RWPE2 (cell line): ENCODE results near the gene MACO1.

Source experiments
- ATAC-seq: fragments of 200-7000 bp; cut with Tn5 transposase; 3 replicates; pipeline ENCODE4 v1.9.1; 2021; ENCODE audit warnings: low read depth
- DNase-seq: peaks from one replicate; pipeline ENCODE4 v3.0.0-alpha.2; 2020; ENCODE audit warnings: low spot score
- H3K27ac ChIP-seq: fragments of 450-650 bp; 2 replicates; pipeline ENCODE4 v1.5.1; 2017; ENCODE audit warnings: mild to moderate bottlenecking; ENCODE audit not compliant: poor library complexity, severe bottlenecking
- H3K27me3 ChIP-seq: fragments of 250-450 bp; sonication (Bioruptor Pico); 2 replicates; pipeline ENCODE4 v1.5.1; 2021; ENCODE audit warnings: mild to moderate bottlenecking, moderate library complexity; ENCODE audit not compliant: insufficient read depth, poor library complexity, severe bottlenecking
- H3K36me3 ChIP-seq: fragments of 250-450 bp; sonication (Bioruptor Pico); 2 replicates; pipeline ENCODE4 v1.5.1; 2020; ENCODE audit warnings: low read depth, mild to moderate bottlenecking, moderate library complexity
- H3K4me1 ChIP-seq: fragments of 250-450 bp; sonication (Bioruptor Pico); 2 replicates; pipeline ENCODE4 v1.5.1; 2021; ENCODE audit warnings: mild to moderate bottlenecking, moderate library complexity; ENCODE audit not compliant: insufficient read depth, poor library complexity, severe bottlenecking
- H3K4me3 ChIP-seq: fragments of 250-450 bp; sonication (Bioruptor Pico); 2 replicates; pipeline ENCODE4 v1.5.1; 2021; ENCODE audit warnings: mild to moderate bottlenecking, moderate library complexity; ENCODE audit not compliant: severe bottlenecking
- H3K9me3 ChIP-seq: fragments of 250-450 bp; sonication (Bioruptor Pico); 2 replicates; pipeline ENCODE4 v1.5.1; 2021; ENCODE audit warnings: mild to moderate bottlenecking, moderate library complexity; ENCODE audit not compliant: severe bottlenecking
- CTCF ChIP-seq: fragments of 450-650 bp; IDR thresholded peaks from one replicate; pipeline ENCODE4 v1.5.1; 2017; ENCODE audit warnings: mild to moderate bottlenecking, moderate library complexity; ENCODE audit not compliant: poor library complexity, severe bottlenecking

Gene MACO1

GRCh38 chr1:25469177-25469576, 38.5 kb downstream of the MACO1 start:
- DNase-seq (no peak), ATAC-seq (peak; percentile 81; the same call in 2 of the 3 replicates)
- Histone ChIP-seq H3K27ac (no peak overlapping the region), H3K4me3 (no peak overlapping the region), H3K9me3 (peaks cover 3% of the 10 kb centered on the region), H3K27me3 (no peaks in the 10 kb centered on the region), H3K4me1 (peaks cover 7% of the 10 kb centered on the region), H3K36me3 (no peaks in the 10 kb centered on the region)
- TF ChIP-seq CTCF = no peak

GRCh38 chr1:25472471-25472870, 41.8 kb downstream of the MACO1 start:
- H3K36me3 ChIP-seq = no peaks in the 10 kb centered on the region
- no peak overlapping the region for H3K27ac ChIP-seq
- H3K9me3 ChIP-seq = peaks cover 3% of the 10 kb centered on the region
- ATAC-seq = no peak
- no peak for DNase-seq
- no peak overlapping the region for H3K4me3 ChIP-seq
- H3K27me3 ChIP-seq = no peaks in the 10 kb centered on the region
- peaks cover 22% of the 10 kb centered on the region for H3K4me1 ChIP-seq
- no peak for TF ChIP-seq CTCF

- TF ChIP-seq CTCF = no peak
- no peaks in the 10 kb centered on the region for H3K27me3 ChIP-seq
- no peak overlapping the region for H3K4me3 ChIP-seq
- H3K36me3 ChIP-seq = no peaks in the 10 kb centered on the region
- peaks cover 33% of the 10 kb centered on the region for H3K4me1 ChIP-seq
- no peak for ATAC-seq
- H3K27ac ChIP-seq = no peak overlapping the region
- DNase-seq = no peak
- H3K9me3 ChIP-seq = peaks cover 3% of the 10 kb centered on the region
These were observed 43.0 kb downstream of the MACO1 start for GRCh38 chr1:25473653-25474225.

- peaks cover 3% of the 10 kb centered on the region for H3K9me3 ChIP-seq
- H3K36me3 ChIP-seq = 0 out of 2 replicates have a peak, but pooled peaks cover 4% of the 10 kb centered on the region
- DNase-seq (no peak), ATAC-seq (no peak)
- H3K4me1 ChIP-seq = peaks cover 31% of the 10 kb centered on the region
- no peak for TF ChIP-seq CTCF
- H3K27ac ChIP-seq = no peak overlapping the region
- H3K4me3 ChIP-seq = no peak overlapping the region
- H3K27me3 ChIP-seq = no peaks in the 10 kb centered on the region
These were observed 43.8 kb downstream of the MACO1 start for GRCh38 chr1:25474439-25475047.
